B cell (primary cell): ENCODE measurements around the gene PNO1.

ENCODE experiments used
- CTCF ChIP-seq: fragments of 200-600 bp; IDR thresholded peaks from one replicate; pipeline ENCODE4 v1.8.0; 2022; ENCODE audit warnings: antibody characterized with exemption, mild to moderate bottlenecking
- EZH2 ChIP-seq: IDR thresholded peaks from 2 replicates; pipeline ENCODE4 v1.6.1; 2012; ENCODE audit warnings: borderline replicate concordance, low read depth, mild to moderate bottlenecking, moderate library complexity, low read length; ENCODE audit not compliant: insufficient read depth, poor library complexity, severe bottlenecking

- TF ChIP-seq CTCF = no peak
- TF ChIP-seq EZH2 = no peak
Observed at GRCh38 chr2:68187329-68187728, 29.6 kb downstream of the PNO1 start.
